H54 (cell line): ENCODE results near the gene HOXD10.

Experiments used
- DNase-seq: peaks from one replicate; pipeline ENCODE4 v3.0.0; 2011; ENCODE audit warnings: low spot score, mixed read lengths; ENCODE audit not compliant: insufficient read length
- FAIRE-seq: peaks from 3 replicates; lab custom pipeline; 2011; peaks lifted over from hg19 to GRCh38; lab: Jason Lieb, UNC
- POLR2A ChIP-seq: IDR thresholded peaks from 2 replicates; pipeline ENCODE4 v1.6.1; 2011; ENCODE audit warnings: low read depth, mild to moderate bottlenecking, low read length

Gene HOXD10

GRCh38 chr2:176140513-176141317 lies 24.1 kb downstream of the HOXD10 start:
- FAIRE-seq (no peak), DNase-seq (peak; percentile 59)
- peak; percentile 15; the same call in 1 of the 2 replicates for TF ChIP-seq POLR2A

- TF ChIP-seq POLR2A: no peak
- FAIRE-seq: no peak
- DNase-seq: no peak
These were observed 25.7 kb downstream of the HOXD10 start for GRCh38 chr2:176142281-176142680.

- no peak for DNase-seq
- FAIRE-seq: no peak
- no peak for TF ChIP-seq POLR2A
These were observed 28.7 kb downstream of the HOXD10 start for GRCh38 chr2:176145085-176145969.

- DNase-seq (no peak), FAIRE-seq (no peak)
- TF ChIP-seq POLR2A: no peak
These were observed 29.5 kb downstream of the HOXD10 start for GRCh38 chr2:176146101-176146500.

GRCh38 chr2:176146645-176147044 lies 30.1 kb downstream of the HOXD10 start:
- no peak for FAIRE-seq
- no peak for TF ChIP-seq POLR2A
- no peak for DNase-seq

GRCh38 chr2:176147210-176147799 lies 30.7 kb downstream of the HOXD10 start:
- DNase-seq: no peak
- no peak for TF ChIP-seq POLR2A
- FAIRE-seq: no peak

GRCh38 chr2:176147800-176148496 lies 31.4 kb downstream of the HOXD10 start:
- DNase-seq: no peak
- FAIRE-seq: no peak
- no peak for TF ChIP-seq POLR2A

- DNase-seq: no peak
- no peak for TF ChIP-seq POLR2A
- no peak for FAIRE-seq
These were observed 32.3 kb downstream of the HOXD10 start for GRCh38 chr2:176148751-176149421.

- no peak for TF ChIP-seq POLR2A
- DNase-seq (no peak), FAIRE-seq (no peak)
These were observed 32.9 kb downstream of the HOXD10 start for GRCh38 chr2:176149481-176149938.

GRCh38 chr2:176149939-176150583 lies 33.5 kb downstream of the HOXD10 start:
- FAIRE-seq (no peak), DNase-seq (no peak)
- TF ChIP-seq POLR2A: no peak

GRCh38 chr2:176150584-176151441 lies 34.2 kb downstream of the HOXD10 start:
- FAIRE-seq (no peak), DNase-seq (no peak)
- no peak for TF ChIP-seq POLR2A
